Measurements from ENCODE around the gene C2orf68. TPM values are rescaled to one million over a fixed set of nuclear protein-coding genes. Genes with fewer than 3 reads are reported as not detected.

The C2orf68 gene
- total and polyA plus RNA-seq, 2 of the 13 experiments (the other 11 are each of a cell fraction or from before 2014, with no cell fraction given) = 47.1 to 77.4 TPM

- TF ChIP-seq KDM5B (CRISPR knock-in tag; IDR thresholded peaks at IDR 0.05; ENCODE audit: borderline replicate concordance) = 0 out of 2 replicates have a peak, but pooled peaks have one; percentile 17
- TF ChIP-seq SIN3A (IDR thresholded peaks at IDR 0.05; ENCODE audit: borderline replicate concordance, low read depth, low read length) = no peak
- no peak for TF ChIP-seq ZNF570 (CRISPR knock-in tag; IDR thresholded peaks at IDR 0.05; ENCODE audit: borderline replicate concordance)
- TF ChIP-seq ZNF20 (CRISPR knock-in tag; IDR thresholded peaks at IDR 0.05) = no peak
- TF ChIP-seq EP300 (IDR thresholded peaks at IDR 0.05; ENCODE audit: low read depth in 2 of 2, low read length in 2 of 2) = peak in 1 of 2 experiments; percentile 73; a peak in 1 of 4 replicates
- TF ChIP-seq EP300 (CRISPR knock-in tag; IDR thresholded peaks at IDR 0.05; ENCODE audit: borderline replicate concordance) = no peak
- no peak for TF ChIP-seq ZBTB7A (CRISPR knock-in tag; IDR thresholded peaks at IDR 0.05)
- TF ChIP-seq MTF2 (CRISPR knock-in tag; IDR thresholded peaks at IDR 0.05; ENCODE audit: borderline replicate concordance) = no peak
- no peak for TF ChIP-seq PHF20 (CRISPR knock-in tag; IDR thresholded peaks at IDR 0.05)
- peak; percentile 89 for TF ChIP-seq SALL1 (CRISPR knock-in tag; IDR thresholded peaks at IDR 0.05)
- no peak for TF ChIP-seq PHF5A (CRISPR knock-in tag; IDR thresholded peaks at IDR 0.05; ENCODE audit: low read depth, unreplicated experiment)
- no peak for TF ChIP-seq ZSCAN30 (CRISPR knock-in tag; IDR thresholded peaks at IDR 0.05)
- no peak for TF ChIP-seq BCLAF1 (IDR thresholded peaks at IDR 0.05)
- TF ChIP-seq NFE2L1 (CRISPR knock-in tag; IDR thresholded peaks at IDR 0.05; ENCODE audit: borderline replicate concordance) = no peak
- TF ChIP-seq ZNF598 (CRISPR knock-in tag; IDR thresholded peaks at IDR 0.05; ENCODE audit: borderline replicate concordance) = 0 out of 2 replicates have a peak, but pooled peaks have one; percentile 67
- TF ChIP-seq MLXIP (CRISPR knock-in tag; IDR thresholded peaks at IDR 0.05; ENCODE audit: borderline replicate concordance) = no peak
- TF ChIP-seq ZNF644 (CRISPR knock-in tag; IDR thresholded peaks at IDR 0.05; ENCODE audit: low read depth) = 0 out of 2 replicates have a peak, but pooled peaks have one; percentile 37
- TF ChIP-seq ZNF230 (CRISPR knock-in tag; IDR thresholded peaks at IDR 0.05) = no peak
- TF ChIP-seq ZNF256 (CRISPR knock-in tag; conservative IDR thresholded peaks at IDR 0.05) = no peak
- TF ChIP-seq KDM5A (IDR thresholded peaks at IDR 0.05; ENCODE audit: borderline replicate concordance, low read length) = no peak
- no peak for TF ChIP-seq SMARCE1 (IDR thresholded peaks at IDR 0.05; ENCODE audit: borderline replicate concordance)
- TF ChIP-seq ZNF639 (CRISPR knock-in tag; conservative IDR thresholded peaks at IDR 0.05) = no peak
- no peak for TF ChIP-seq SRSF9 (IDR thresholded peaks at IDR 0.05; ENCODE audit: borderline replicate concordance, insufficient read depth, low read depth, low read length, poor library complexity, severe bottlenecking)
Measured at GRCh38 chr2:85589982-85590791, 21.7 kb downstream of the C2orf68 start (continued).
